DOHH2 (cell line): ENCODE data around the gene SAMD10.

Source experiments
- H3F3A ChIP-seq: fragments of 200-600 bp; sonication (generic), shearing (Covaris generic); 2 replicates; pipeline ENCODE4 v1.6.0; 2016; ENCODE audit warnings: antibody characterized with exemption, mild to moderate bottlenecking; ENCODE audit not compliant: control insufficient read depth, insufficient read depth
- H3K27ac ChIP-seq: fragments of 200-600 bp; sonication (generic); 2 replicates; pipeline ENCODE4 v1.5.1; 2014; ENCODE audit warnings: low read depth, mild to moderate bottlenecking, low read length, moderate library complexity
- H3K27me3 ChIP-seq: fragments of 200-600 bp; sonication (generic); 2 replicates; pipeline ENCODE4 v1.6.1; 2014; ENCODE audit warnings: mild to moderate bottlenecking, low read length, mixed read lengths; ENCODE audit not compliant: control insufficient read depth
- H3K36me3 ChIP-seq: fragments of 200-600 bp; sonication (generic); 2 replicates; pipeline ENCODE4 v1.6.1; 2014; ENCODE audit warnings: mild to moderate bottlenecking, low read length, moderate library complexity, mixed read lengths; ENCODE audit not compliant: control insufficient read depth
- H3K4me1 ChIP-seq: fragments of 200-600 bp; sonication (generic); 2 replicates; pipeline ENCODE4 v1.6.1; 2014; ENCODE audit warnings: mild to moderate bottlenecking, low read length, mixed read lengths; ENCODE audit not compliant: control insufficient read depth
- H3K4me2 ChIP-seq: fragments of 200-600 bp; sonication (generic); 2 replicates; pipeline ENCODE4 v1.6.0; 2014; ENCODE audit warnings: mild to moderate bottlenecking, low read length, moderate library complexity
- H3K4me3 ChIP-seq: fragments of 200-600 bp; sonication (generic); 2 replicates; pipeline ENCODE4 v1.5.1; 2014; ENCODE audit warnings: mild to moderate bottlenecking, low read length, mixed read lengths
- H3K79me2 ChIP-seq: fragments of 200-600 bp; sonication (generic); 2 replicates; pipeline ENCODE4 v1.6.1; 2014; ENCODE audit warnings: mild to moderate bottlenecking, low read length, mixed read lengths; ENCODE audit not compliant: control insufficient read depth
- H3K9me2 ChIP-seq: fragments of 200-600 bp; sonication (generic); replicated peaks from 2 replicates; pipeline ENCODE4 v1.6.1; 2014; ENCODE audit warnings: mild to moderate bottlenecking, low read length, mixed read lengths; ENCODE audit not compliant: control insufficient read depth
- H3K9me3 ChIP-seq: fragments of 200-600 bp; sonication (generic); 2 replicates; pipeline ENCODE4 v1.6.1; 2014; ENCODE audit warnings: antibody characterized with exemption, low read length, mixed read lengths; ENCODE audit not compliant: control insufficient read depth, insufficient read depth
- H4K20me1 ChIP-seq: fragments of 200-600 bp; sonication (generic); 2 replicates; pipeline ENCODE4 v1.6.0; 2014; ENCODE audit warnings: low read depth, mild to moderate bottlenecking, antibody characterized with exemption, low read length, moderate library complexity; ENCODE audit not compliant: control insufficient read depth, insufficient read depth
- EZH2phosphoT487 ChIP-seq: fragments of 200-600 bp; sonication (generic); IDR thresholded peaks from 2 replicates; pipeline ENCODE4 v1.6.1; 2017; ENCODE audit warnings: borderline replicate concordance, mild to moderate bottlenecking, antibody characterized with exemption, low read length, moderate library complexity, mixed read lengths
- TF ChIP-seq, protein P1 (sequence below): fragments of 200-600 bp; sonication (generic); IDR thresholded peaks from one replicate; pipeline ENCODE4 v1.5.1; 2014; ENCODE audit warnings: antibody characterized with exemption, mild to moderate bottlenecking, low read depth, low read length; ENCODE audit not compliant: poor library complexity, severe bottlenecking

The SAMD10 gene

DNA sequence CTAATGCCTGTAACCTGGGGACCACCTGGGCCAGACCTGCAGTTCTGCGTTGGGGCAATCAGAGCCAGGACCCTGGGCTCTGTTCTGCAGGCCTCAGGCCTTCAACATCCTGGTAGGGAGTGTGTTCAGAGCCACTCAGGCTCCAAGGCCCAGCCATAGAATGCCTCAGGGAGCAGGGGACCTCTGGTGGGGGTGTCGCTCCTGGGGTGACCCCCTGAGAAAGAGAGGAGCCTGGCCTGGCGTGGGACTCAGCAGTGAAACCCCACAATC lies 35.7 kb downstream of the SAMD10 start:
- Histone ChIP-seq H3K9me2 (no peaks in the 10 kb centered on the region), H3K79me2 (peaks cover 38% of the 10 kb centered on the region), H3K4me1 (peaks cover 17% of the 10 kb centered on the region), H3K4me2 (no peak overlapping the region), H3K4me3 (no peak overlapping the region), H3K9me3 (no peaks in the 10 kb centered on the region), H3F3A (peaks cover 3% of the 10 kb centered on the region; the same call in 1 of the 2 replicates), H3K27me3 (no peaks in the 10 kb centered on the region), H3K36me3 (peaks cover 58% of the 10 kb centered on the region), H4K20me1 (0 out of 2 replicates have a peak, but pooled peaks cover 4% of the 10 kb centered on the region), H3K27ac (no peak overlapping the region)
- no peak for TF ChIP-seq EZH2phosphoT487
- TF ChIP-seq, protein P1, sequence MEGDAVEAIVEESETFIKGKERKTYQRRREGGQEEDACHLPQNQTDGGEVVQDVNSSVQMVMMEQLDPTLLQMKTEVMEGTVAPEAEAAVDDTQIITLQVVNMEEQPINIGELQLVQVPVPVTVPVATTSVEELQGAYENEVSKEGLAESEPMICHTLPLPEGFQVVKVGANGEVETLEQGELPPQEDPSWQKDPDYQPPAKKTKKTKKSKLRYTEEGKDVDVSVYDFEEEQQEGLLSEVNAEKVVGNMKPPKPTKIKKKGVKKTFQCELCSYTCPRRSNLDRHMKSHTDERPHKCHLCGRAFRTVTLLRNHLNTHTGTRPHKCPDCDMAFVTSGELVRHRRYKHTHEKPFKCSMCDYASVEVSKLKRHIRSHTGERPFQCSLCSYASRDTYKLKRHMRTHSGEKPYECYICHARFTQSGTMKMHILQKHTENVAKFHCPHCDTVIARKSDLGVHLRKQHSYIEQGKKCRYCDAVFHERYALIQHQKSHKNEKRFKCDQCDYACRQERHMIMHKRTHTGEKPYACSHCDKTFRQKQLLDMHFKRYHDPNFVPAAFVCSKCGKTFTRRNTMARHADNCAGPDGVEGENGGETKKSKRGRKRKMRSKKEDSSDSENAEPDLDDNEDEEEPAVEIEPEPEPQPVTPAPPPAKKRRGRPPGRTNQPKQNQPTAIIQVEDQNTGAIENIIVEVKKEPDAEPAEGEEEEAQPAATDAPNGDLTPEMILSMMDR, result no peak

DNA sequence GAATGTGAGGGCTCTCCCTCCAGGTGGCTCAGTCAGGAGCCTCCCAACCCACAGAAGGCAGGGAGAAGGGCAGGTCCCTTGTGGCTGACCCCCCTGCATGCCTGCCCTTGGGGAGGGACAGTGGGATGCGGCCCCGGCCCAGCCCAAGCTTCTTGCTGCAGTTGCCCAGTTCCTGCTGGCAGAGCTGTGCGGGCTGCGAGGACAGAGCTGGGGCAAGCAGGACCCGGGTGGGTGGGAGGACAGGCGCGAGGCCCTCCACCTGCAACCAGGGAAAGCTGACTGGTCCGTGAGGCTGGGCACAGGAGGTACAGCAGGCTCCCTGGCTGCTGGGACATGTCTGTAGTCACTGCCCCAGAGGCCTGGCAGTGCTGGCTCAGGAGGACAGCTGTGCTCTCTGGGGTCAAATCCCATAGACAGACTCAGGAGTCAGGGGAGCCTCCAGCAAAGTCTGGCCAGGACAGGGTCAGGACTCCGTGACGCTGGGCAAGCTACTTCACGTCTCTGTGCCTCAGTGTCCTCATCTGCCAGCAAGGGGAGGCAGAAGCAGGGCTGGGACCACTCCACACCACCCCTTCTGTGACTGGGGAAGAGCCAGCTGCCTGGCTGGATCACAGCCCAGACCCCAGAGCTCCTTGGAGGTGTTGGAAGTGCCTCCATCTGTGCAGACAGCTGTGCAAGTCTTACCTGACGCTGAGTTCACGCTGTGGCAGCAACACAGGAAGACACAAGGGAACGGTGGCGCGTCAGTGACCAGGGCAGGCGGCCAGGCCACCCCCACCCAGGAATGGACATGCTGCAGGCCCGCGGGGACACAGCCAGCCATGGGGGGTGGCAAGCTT lies 36.3 kb downstream of the SAMD10 start:
- peaks cover 32% of the 10 kb centered on the region for H3K79me2 ChIP-seq
- H3K27ac ChIP-seq, result no peak overlapping the region
- no peaks in the 10 kb centered on the region for H3K9me2 ChIP-seq
- peaks cover 14% of the 10 kb centered on the region for H3K4me1 ChIP-seq
- TF ChIP-seq EZH2phosphoT487, result no peak
- TF ChIP-seq, protein P1, result no peak
- H3K4me3 ChIP-seq, result no peak overlapping the region
- peaks cover 59% of the 10 kb centered on the region for H3K36me3 ChIP-seq
- H3K4me2 ChIP-seq, result no peak overlapping the region
- 0 out of 2 replicates have a peak, but pooled peaks cover 4% of the 10 kb centered on the region for H4K20me1 ChIP-seq
- H3F3A ChIP-seq, result no peaks in the 10 kb centered on the region; the same call in 1 of the 2 replicates
- H3K9me3 ChIP-seq, result no peaks in the 10 kb centered on the region
- no peaks in the 10 kb centered on the region for H3K27me3 ChIP-seq

DNA sequence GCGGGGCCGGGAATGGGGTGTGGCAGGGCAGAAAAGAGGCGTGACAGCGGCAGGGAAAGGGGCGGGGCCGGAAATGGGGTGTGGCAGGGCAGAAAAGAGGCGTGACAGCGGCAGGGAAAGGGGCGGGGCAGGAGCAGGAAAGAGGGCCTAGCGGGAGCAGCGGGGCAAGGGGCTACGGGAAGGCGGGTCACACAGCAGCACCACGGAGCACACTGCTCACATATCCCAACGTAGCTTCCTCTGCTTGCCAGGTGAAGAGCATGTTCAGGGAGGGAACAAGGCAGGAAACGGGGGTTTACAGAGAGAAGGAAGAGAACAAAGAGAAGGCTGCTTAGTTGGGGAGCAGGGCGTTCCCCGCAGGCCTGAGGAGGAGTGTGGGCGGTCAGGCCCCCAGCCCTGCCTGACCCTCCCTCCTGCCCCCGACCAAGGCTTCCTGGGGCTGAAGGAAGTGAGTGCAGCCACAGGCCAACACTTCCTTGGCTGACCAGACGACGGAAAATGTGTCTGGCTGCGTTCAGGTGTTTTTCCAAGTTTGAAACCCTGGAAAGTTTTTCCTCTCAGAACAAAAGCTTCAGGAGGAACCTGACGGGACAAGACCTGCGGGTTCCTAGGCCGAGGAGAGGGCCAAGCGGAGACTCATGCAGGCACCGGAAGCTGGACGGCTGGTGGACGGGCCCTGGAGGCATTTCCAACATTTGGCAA lies 37.0 kb downstream of the SAMD10 start:
- Histone ChIP-seq H3K9me3 (no peaks in the 10 kb centered on the region), H3K4me1 (peaks cover 14% of the 10 kb centered on the region), H3K4me3 (no peak overlapping the region), H3K27me3 (no peaks in the 10 kb centered on the region), H3K36me3 (peaks cover 56% of the 10 kb centered on the region), H4K20me1 (0 out of 2 replicates have a peak, but pooled peaks cover 3% of the 10 kb centered on the region), H3K79me2 (peaks cover 25% of the 10 kb centered on the region), H3K27ac (no peak overlapping the region), H3F3A (0 out of 2 replicates have a peak, but pooled peaks cover 3% of the 10 kb centered on the region), H3K9me2 (no peaks in the 10 kb centered on the region), H3K4me2 (no peak overlapping the region)
- TF ChIP-seq, protein P1, result no peak
- no peak for TF ChIP-seq EZH2phosphoT487
